ENCODE results near the gene HDAC7.
"Not testable (repeated sequence)": the region's sequence is repeated elsewhere in the genome, so short reads cannot be mapped to it uniquely, and the experiment has no call there.

HDAC7 gene

DNA sequence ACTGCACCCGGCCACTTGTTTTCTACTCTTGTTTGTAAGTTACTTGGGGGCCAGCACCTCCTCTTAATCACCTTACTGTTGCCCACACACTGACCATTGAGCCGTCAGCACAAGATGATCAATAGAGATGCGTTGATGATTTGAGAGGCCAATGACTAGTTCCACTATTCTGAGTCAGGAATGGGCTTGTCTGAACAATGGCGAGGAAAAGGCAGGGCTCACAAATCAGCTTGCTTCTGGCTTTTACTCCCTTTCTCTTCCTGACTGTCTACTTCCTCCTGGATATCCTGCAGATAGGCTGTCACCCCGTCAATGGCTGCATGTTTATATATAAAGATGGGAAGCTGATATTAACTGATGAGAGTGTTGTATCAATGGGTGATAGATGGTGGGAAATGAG is 29.1 kb upstream of the HDAC7 start:
- no peak for DNase-seq

- no peak for DNase-seq
These were observed 26.7 kb upstream of the HDAC7 start for GRCh38 chr12:47846294-47846996.

GRCh38 chr12:47845081-47845480 is 25.4 kb upstream of the HDAC7 start:
- DNase-seq: no peak

DNA sequence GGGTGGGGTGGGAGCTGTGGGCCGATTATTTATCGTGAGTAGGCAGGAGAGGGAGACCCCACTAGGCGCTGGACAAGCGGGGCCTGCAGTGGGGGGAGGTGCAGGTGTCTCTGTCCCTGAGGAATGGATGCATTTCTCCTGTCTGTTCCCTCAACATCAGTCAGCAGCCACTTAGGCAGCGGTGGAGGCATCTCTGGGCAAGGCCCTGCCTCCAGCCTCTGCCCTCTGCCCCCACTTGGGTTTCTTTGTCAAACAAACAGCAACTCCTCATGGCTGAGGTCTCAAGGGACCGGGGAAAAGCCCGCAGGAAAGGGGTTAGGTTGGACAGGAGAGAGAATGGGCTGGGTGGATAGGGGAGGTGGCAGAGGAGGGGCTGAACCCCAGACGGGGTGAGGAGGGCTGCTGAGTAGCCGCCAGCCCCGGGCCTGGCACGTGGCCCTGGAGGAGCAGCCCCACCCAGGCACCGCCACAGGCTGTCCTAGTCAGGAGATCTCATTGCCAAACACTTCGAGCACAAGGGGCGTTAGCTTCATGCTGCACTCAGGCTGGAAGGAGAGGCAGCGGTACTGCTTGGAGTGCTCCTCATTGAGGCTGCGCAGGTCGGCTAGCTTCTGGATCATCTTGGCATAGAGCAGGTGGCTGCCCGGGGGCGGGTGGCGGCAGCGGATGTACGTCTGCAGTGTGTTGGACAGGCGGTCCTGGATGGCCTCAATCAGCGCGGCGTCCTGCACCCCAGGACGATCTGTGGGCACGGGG is 24.7 kb upstream of the HDAC7 start:
- DNase-seq: no peak

DNA sequence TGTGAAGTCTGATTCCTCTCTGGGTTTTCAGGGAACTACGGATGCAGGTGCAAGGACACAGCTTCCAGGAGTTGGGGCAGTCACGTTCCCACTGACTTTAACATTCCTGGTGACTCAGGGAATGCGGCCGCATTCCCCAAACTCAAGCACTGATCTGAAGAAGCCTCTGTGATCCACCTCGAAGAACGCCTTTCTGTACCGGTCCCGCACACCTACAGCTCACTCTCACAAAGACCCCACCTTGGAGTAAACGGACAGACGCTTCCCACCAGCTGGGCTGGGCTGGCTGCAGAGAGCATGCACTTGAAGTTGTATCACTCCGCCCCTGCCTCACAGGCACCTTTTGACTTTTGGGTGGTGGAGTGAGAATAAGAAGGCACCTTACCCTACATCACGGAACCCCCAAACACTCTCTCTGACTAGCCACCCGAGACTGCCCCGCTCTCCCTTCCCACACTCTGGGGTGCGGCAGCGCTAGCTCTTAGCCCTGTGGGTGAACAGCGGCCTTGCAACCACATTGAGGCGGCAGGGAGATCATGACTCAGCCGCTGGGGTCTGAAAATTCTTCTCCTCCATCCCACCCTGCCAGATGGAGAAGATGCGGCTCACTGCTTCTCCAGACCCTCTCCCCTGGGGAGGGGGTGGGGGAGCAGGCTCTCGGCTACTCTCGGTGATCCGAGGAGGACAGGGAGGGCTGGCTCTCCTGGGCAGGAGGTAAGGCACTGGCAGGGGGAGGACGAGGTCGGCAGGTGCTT is 23.7 kb upstream of the HDAC7 start:
- no peak for DNase-seq

GRCh38 chr12:47842543-47842942 is 22.8 kb upstream of the HDAC7 start:
- not testable (repeated sequence) for DNase-seq

- DNase-seq: no peak
These were observed 22.2 kb upstream of the HDAC7 start for GRCh38 chr12:47841910-47842309.

DNA sequence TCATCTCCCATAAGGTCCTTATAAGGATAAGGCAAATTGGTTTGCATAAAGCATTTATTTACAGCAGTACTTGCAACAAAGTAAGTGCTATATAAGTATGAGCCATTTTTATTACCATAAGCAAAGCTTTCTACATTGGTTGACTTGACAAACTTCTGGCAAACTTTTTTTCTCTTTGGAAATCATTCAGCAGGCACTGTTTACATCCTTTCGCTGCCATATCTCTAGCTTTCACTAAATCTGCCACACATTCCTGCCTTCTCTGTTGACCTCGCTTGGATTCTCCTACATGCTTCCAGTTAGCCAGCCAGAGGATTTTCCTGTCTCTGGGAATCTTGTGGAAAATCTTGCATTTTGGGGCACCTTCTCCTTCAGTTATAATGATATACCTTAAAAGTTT is 21.8 kb upstream of the HDAC7 start:
- no peak for DNase-seq

- no peak for DNase-seq
These were observed 20.9 kb upstream of the HDAC7 start for GRCh38 chr12:47840571-47840970.

DNA sequence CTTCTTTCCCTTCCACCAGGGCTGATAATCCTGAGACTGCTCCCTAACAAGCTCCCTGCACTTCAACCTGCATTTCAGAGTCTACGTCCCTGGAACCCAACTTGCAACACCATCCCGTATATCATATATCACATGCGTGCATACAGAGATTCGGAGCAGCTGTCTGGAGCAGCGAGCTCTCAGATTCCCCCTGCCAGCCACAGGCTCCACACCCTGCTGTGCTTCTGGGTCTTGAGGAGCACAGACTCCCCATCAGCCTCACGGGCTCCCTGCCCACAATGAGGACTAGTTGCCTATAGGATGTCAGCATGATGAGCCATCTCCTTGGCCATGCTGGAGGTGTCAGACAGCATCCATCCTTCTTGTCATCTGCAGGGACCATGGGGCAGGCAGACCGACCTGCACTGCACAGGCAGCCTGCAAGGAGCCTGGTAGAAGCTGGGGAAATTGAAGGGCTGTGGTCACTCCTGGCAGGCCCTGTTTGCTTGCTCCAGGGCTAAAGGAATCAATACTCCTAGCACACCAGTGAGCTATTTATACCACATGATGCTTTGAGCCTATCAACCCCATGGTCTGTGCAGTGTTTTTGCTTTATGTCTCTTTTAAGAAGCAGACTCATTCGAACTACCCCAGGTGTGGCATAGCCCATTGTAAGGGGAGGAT is 19.6 kb upstream of the HDAC7 start:
- DNase-seq: no peak

DNA sequence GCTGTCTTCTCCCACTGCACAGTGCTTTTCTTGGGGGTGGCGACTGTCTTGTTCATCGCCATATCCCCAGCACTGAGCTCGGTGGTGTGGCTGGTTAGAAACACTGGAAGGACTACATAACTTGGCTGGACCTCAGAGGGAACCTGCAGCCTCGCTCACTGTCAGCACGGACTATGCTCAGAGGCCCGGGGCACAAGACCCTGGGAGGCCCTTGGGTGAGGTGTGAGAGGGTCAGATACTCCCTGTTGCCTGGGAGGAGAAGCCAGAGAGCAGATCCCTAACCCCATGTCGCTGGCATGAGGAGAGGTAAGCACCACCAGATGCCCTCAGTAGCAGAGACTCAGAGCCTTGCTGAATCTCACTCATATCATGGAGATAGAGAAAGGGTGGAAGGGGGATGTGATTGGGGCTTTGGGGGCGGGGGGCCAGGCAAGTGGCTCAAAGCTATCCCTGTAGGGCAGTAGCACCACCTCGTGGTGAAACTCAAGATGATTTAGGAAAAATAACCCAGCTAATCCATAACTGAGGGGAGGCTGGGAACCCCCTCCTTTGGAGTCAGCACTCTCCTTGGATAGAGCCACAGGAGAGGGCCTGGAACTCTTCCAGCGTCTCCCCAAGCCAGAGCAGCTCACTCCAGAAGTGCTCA is 18.7 kb upstream of the HDAC7 start:
- peak in 1 of 2 experiments; percentile 22 for DNase-seq

DNA sequence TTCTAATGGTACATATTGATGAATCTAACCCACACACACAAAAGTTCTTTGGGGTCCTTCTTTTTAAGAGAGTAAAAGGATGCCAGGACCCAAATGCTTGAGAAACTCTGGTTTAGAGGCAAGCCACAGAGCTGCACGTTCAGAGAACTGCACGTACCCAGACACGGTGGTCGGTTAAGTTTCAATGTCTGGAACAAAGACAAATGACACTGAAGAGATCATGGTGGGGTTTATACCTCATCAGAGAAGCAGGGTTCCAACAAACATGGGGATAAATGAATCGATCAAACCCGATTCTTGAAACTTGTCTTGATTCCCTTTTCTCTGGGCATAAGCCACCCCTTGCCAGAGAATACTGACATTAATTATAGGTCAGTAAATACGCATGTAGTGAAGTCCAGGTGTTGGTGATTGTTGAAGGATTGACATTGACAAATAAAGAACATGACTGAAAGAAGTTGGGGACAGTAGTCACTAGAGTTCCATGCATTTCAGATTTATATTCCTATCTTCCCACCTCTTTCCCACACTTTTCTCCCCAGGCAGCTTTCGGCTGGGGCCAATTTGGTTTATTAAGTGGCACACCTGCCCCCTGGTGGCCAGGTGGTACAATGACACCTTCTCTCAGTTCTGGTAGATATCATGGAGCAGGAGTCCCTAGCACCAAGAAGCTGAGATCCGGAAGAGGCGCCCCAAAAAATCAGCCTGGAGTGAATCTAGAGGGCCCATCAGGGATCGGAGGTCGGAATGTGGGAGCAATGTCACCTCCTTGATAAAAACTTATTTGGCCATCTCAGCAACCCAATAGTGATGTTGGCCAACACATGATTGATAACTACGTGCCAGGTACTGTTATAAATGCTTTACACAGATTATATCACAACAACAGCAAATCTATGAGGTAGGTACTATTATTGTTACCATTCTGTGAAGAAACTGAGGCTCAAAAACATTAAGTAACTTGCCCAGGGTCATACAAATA is 17.8 kb upstream of the HDAC7 start:
- DNase-seq: peak; percentile 54 to 61

DNA sequence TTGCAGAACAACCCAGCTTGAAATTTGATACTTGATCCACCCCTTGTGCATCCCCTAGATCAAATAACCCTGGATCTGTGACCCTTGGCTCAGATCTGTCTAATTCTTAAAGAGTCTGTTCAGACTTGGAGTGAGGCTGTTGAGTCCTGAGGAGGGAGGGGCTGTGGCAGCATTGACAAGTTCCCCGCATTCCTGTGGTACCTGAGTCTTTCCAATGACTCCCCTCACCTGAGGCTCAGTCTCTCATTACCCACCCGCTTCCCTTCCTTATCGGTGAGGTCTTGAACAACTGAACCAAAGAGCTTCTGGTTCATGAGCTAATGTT is 16.1 kb upstream of the HDAC7 start:
- no peak for DNase-seq

DNA sequence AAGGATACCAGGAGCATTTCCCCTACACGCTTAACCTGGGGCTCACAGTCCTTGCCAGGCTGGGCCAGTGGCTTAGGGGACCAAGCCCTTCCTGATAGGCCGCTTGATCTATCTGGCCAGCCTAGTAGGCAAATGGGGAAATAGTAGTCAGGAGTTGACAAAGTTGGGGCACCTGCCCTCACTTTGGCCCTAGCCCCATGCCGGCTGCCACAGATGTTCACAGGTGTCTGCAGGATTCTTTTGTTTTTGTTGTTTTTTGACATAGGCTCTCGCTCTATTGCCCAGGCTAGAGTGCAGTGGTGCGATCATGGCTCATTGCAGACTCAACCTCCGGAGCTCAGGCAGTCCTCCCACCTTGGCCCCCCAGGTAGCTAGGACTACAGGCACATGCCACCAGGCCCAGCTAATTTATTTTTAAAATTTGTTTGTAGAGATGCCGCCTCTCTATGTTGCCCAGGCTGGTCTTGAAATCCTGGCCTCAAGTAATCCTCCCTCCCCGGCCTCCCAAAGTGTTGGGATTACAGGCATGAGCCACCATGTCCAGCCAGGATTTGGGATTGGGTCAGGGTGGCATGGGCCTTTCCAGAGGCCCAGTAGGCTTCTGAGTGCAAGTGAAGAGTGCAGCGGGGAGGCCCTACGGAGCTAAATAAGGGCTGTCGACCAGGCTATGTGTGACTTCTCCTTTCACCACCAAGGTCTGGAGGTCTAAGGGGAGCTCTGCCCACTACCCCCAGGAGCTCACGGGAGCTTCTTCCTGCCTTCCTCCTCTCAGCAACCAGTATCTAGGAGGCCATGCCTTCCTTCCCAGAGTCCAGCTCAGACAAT is 15.5 kb upstream of the HDAC7 start:
- no peak for DNase-seq

GRCh38 chr12:47834199-47834903 is 14.6 kb upstream of the HDAC7 start:
- no peak for DNase-seq

- DNase-seq: no peak
These were observed 13.9 kb upstream of the HDAC7 start for GRCh38 chr12:47833591-47834012.

DNA sequence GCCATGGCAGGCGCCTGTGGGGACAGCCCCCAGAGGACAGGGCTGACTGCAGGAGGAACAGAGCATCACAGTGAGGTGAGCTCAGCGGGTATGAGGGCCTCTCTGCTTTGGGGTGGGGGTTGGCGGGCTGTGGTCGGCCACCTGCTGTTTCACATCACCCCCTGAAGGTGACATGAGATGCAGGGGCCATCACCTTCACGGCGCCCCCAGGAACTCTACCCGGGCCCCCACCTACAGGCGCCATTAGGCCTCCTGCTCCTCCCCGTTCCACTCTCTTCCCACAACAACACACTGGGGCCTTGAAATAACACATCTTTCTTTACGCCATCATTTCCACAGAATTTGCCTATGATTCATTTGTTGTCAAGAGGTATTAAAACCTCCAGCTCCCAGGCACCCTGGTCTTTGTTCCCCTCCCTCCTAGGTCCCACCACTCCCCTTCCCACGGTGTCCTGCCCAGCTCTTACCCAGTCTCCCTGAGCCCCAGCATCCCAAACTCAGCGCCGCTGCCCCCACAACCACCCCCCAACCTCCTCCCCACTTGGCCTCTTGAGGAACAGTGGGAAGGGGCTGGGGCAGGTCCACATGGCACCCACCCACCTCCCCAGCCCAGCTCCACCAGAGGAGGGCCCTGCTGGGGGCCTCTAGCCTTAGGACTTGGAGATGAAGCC is 12.7 kb upstream of the HDAC7 start:
- DNase-seq: no peak

DNA sequence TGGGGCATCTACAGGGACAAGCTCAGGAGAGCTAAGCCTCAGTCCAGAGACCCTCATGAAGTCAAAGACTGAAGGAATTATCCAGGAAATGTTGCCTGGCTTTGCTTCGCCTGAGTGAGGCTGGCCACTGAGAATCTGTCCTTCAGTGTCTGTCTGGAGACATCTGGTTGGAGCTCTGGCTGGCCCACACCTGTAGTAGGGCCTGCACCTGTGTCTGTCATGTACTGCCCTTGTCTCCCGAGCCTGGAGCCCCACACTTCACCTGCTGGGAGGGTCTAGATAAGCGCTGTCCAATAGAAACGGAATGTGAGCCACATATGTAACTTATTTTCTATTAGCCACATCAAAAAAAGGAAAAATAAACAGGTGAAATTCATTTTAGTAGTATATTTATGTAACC is 9.9 kb upstream of the HDAC7 start:
- DNase-seq: no peak

DNA sequence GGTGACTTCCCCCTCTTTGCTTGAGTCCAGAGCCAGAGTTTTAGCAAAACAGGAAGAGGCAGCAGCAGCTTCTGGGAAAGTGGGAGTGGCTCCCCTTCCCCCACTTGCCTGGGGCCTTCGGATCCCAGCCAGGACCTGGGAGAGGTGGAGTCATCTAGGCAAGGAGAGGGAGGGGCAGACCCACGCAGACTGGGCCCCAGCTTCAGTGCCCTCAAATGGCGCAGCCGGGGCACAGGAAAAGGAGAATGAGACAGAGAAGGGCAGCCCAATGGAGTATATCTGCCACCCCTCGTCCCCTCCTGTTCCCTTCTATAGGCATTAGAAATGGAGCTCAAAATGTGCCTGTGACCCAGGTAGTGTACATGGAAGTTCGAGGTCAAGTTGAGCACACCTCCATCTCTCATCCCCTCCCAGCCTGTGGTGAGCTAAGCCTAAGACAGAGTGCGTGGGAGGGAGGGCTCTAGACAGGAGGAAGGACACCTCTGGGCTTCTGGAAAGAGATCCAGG is 9.3 kb upstream of the HDAC7 start:
- no peak for DNase-seq
